Neural cell (in vitro differentiated cells): ENCODE data around the gene LDLR. TPM values are rescaled to one million over a fixed set of nuclear protein-coding genes. Genes with fewer than 3 reads are reported as not detected.

Experiments
- H2AFZ ChIP-seq: fragments of 200-600, 300-800 bp; sonication (generic), shearing (Covaris generic); 2 replicates; pipeline ENCODE4 v1.6.0; 2014; ENCODE audit warnings: low read depth, mild to moderate bottlenecking, antibody characterized with exemption, low read length, moderate library complexity
- H3F3A ChIP-seq: fragments of 200-600 bp; shearing (Covaris generic); 2 replicates; pipeline ENCODE4 v1.6.1; 2016; ENCODE audit warnings: mild to moderate bottlenecking, moderate library complexity, mixed read lengths, antibody characterized with exemption, low read length; ENCODE audit not compliant: insufficient read depth, poor library complexity, severe bottlenecking
- H3K27ac ChIP-seq: fragments of 200-600, 300-800 bp; sonication (generic), shearing (Covaris generic); 2 replicates; pipeline ENCODE4 v1.5.1; 2014; ENCODE audit warnings: mild to moderate bottlenecking, low read length, moderate library complexity
- H3K27me3 ChIP-seq: fragments of 300-800, 200-600 bp; sonication (generic), shearing (Covaris generic); 2 replicates; pipeline ENCODE4 v1.6.0; 2014; ENCODE audit warnings: mild to moderate bottlenecking, low read depth, low read length, moderate library complexity; ENCODE audit not compliant: insufficient read depth
- H3K36me3 ChIP-seq: fragments of 300-800, 200-600 bp; sonication (generic), shearing (Covaris generic); 2 replicates; pipeline ENCODE4 v1.5.1; 2014; ENCODE audit warnings: mild to moderate bottlenecking, antibody characterized with exemption, low read length, moderate library complexity; ENCODE audit not compliant: insufficient read depth
- H3K4me2 ChIP-seq: fragments of 300-800, 200-600 bp; sonication (generic), shearing (Covaris generic); 2 replicates; pipeline ENCODE4 v1.6.0; 2014; ENCODE audit warnings: mild to moderate bottlenecking, low read length
- H3K4me3 ChIP-seq: fragments of 300-800, 200-600 bp; sonication (generic), shearing (Covaris generic); 2 replicates; pipeline ENCODE4 v1.5.1; 2014; ENCODE audit warnings: mild to moderate bottlenecking, low read length, moderate library complexity
- H3K79me2 ChIP-seq: fragments of 200-600 bp; shearing (Covaris generic); replicated peaks from 2 replicates; pipeline ENCODE4 v1.6.0; 2014; ENCODE audit warnings: mild to moderate bottlenecking, low read length, moderate library complexity; ENCODE audit not compliant: insufficient read depth
- H3K9ac ChIP-seq: fragments of 300-800, 200-600 bp; sonication (generic), shearing (Covaris generic); 2 replicates; pipeline ENCODE4 v1.6.1; 2016; ENCODE audit warnings: mild to moderate bottlenecking, low read length, mixed read lengths
- H3K9me2 ChIP-seq: fragments of 200-600 bp; shearing (Covaris generic); 2 replicates; pipeline ENCODE4 v1.6.1; 2016; ENCODE audit warnings: mild to moderate bottlenecking, low read length, mixed read lengths; ENCODE audit not compliant: insufficient read depth
- H3K9me3 ChIP-seq: fragments of 200-600, 300-800 bp; sonication (generic), shearing (Covaris generic); 2 replicates; pipeline ENCODE4 v1.6.1; 2016; ENCODE audit warnings: mild to moderate bottlenecking, mixed run types, low read length, moderate library complexity, mixed read lengths
- H4K20me1 ChIP-seq: fragments of 200-600 bp; shearing (Covaris generic); 2 replicates; pipeline ENCODE4 v1.6.1; 2016; ENCODE audit warnings: mild to moderate bottlenecking, mixed run types; ENCODE audit not compliant: insufficient read depth
- CTCF ChIP-seq: fragments of 450-650 bp; IDR thresholded peaks from 2 replicates; pipeline ENCODE4 v1.5.1; 2014; ENCODE audit warnings: antibody characterized with exemption, mild to moderate bottlenecking, moderate library complexity; ENCODE audit not compliant: poor library complexity, severe bottlenecking
- EP300 ChIP-seq: fragments of 450-650 bp; conservative IDR thresholded peaks from 2 replicates; pipeline ENCODE4 v1.6.1; 2014; ENCODE audit warnings: antibody characterized with exemption, mild to moderate bottlenecking, moderate library complexity; ENCODE audit not compliant: poor library complexity, severe bottlenecking
- EZH2 ChIP-seq: fragments of 200-600, 300-800 bp; shearing (Covaris generic), sonication (generic); IDR thresholded peaks from 2 replicates; pipeline ENCODE4 v1.6.1; 2014; ENCODE audit warnings: antibody characterized with exemption, low read length, borderline replicate concordance, mild to moderate bottlenecking; ENCODE audit not compliant: insufficient read depth, poor library complexity, severe bottlenecking
- MXI1 ChIP-seq: fragments of 450-650 bp; conservative IDR thresholded peaks from 2 replicates; pipeline ENCODE4 v1.6.1; 2014; ENCODE audit warnings: antibody characterized with exemption, mild to moderate bottlenecking; ENCODE audit not compliant: poor library complexity, severe bottlenecking
- POLR2AphosphoS5 ChIP-seq: IDR thresholded peaks from 2 replicates; pipeline ENCODE4 v1.6.1; 2012
- RAD21 ChIP-seq: fragments of 450-650 bp; conservative IDR thresholded peaks from 2 replicates; pipeline ENCODE4 v1.6.1; 2014; ENCODE audit warnings: antibody characterized with exemption, mild to moderate bottlenecking, moderate library complexity
- REST ChIP-seq: IDR thresholded peaks from 2 replicates; pipeline ENCODE4 v1.6.1; 2012; ENCODE audit warnings: borderline replicate concordance
- SMC3 ChIP-seq: fragments of 450-650 bp; conservative IDR thresholded peaks from 2 replicates; pipeline ENCODE4 v1.6.1; 2014; ENCODE audit warnings: antibody characterized with exemption, mild to moderate bottlenecking, moderate library complexity; ENCODE audit not compliant: poor library complexity
- TAF1 ChIP-seq: IDR thresholded peaks from 2 replicates; pipeline ENCODE4 v1.6.1; 2012; ENCODE audit warnings: low read depth
- polyA plus RNA-seq: library from polyadenylated mRNA; depleted of rRNA; stranded (reverse); fragments of >200 nt; gene quantifications from 2 replicates; pipeline ENCODE4 v1.2.3, GENCODE V29; 2014

LDLR gene
- polyA plus RNA-seq, 1 donor from 2014 or later, result 23.2 TPM

- H3F3A ChIP-seq, result no peaks in the 10 kb centered on the region
- H3K9ac ChIP-seq, result no peak overlapping the region
- no peak overlapping the region for H3K4me3 ChIP-seq
- no peaks in the 10 kb centered on the region for H3K27me3 ChIP-seq
- no peaks in the 10 kb centered on the region for H3K9me3 ChIP-seq
- H3K36me3 ChIP-seq, result peaks cover 13% of the 10 kb centered on the region
- H3K9me2 ChIP-seq, result no peaks in the 10 kb centered on the region
- no peak for TF ChIP-seq RAD21
- TF ChIP-seq POLR2AphosphoS5, result no peak
- no peak for TF ChIP-seq EP300
- TF ChIP-seq EZH2, result no peak
- no peak for TF ChIP-seq CTCF
- TF ChIP-seq SMC3, result no peak
- TF ChIP-seq TAF1, result no peak
- TF ChIP-seq REST, result no peak
- TF ChIP-seq MXI1, result no peak
- H2AFZ ChIP-seq, result no peak overlapping the region
- H3K27ac ChIP-seq, result no peak overlapping the region
- no peaks in the 10 kb centered on the region for H4K20me1 ChIP-seq
- no peaks in the 10 kb centered on the region for H3K79me2 ChIP-seq
- no peak overlapping the region for H3K4me2 ChIP-seq
Measured at GRCh38 chr19:11066326-11066725, 22.9 kb upstream of the LDLR start.

- Histone ChIP-seq H3K9me3 (no peaks in the 10 kb centered on the region), H3F3A (no peaks in the 10 kb centered on the region), H3K9ac (no peak overlapping the region), H3K36me3 (peaks cover 4% of the 10 kb centered on the region), H4K20me1 (no peaks in the 10 kb centered on the region), H3K27ac (no peak overlapping the region), H2AFZ (no peak overlapping the region), H3K4me2 (no peak overlapping the region), H3K79me2 (no peaks in the 10 kb centered on the region), H3K9me2 (no peaks in the 10 kb centered on the region), H3K4me3 (no peak overlapping the region), H3K27me3 (no peaks in the 10 kb centered on the region)
- no peak for TF ChIP-seq SMC3
- TF ChIP-seq EZH2, result no peak
- no peak for TF ChIP-seq MXI1
- TF ChIP-seq RAD21, result no peak
- no peak for TF ChIP-seq POLR2AphosphoS5
- no peak for TF ChIP-seq REST
- TF ChIP-seq CTCF, result no peak
- no peak for TF ChIP-seq TAF1
- no peak for TF ChIP-seq EP300
Measured at GRCh38 chr19:11067356-11068113, 21.7 kb upstream of the LDLR start.
